Ishikawa (cell line): Measurements from ENCODE around the gene SEMA5A.

Experiments used
- CEBPB ChIP-seq: IDR thresholded peaks from 2 replicates; pipeline ENCODE4 v1.6.1; 2012
- CREB1 ChIP-seq: IDR thresholded peaks from 2 replicates; pipeline ENCODE4 v1.6.1; 2012; ENCODE audit warnings: low read depth
- EGR1 ChIP-seq: IDR thresholded peaks from 2 replicates; pipeline ENCODE4 v1.6.1; 2012
- EP300 ChIP-seq: IDR thresholded peaks from 2 replicates; pipeline ENCODE4 v1.6.1; 2012; ENCODE audit warnings: borderline replicate concordance
- FOXM1 ChIP-seq: IDR thresholded peaks from 2 replicates; pipeline ENCODE4 v1.6.1; 2012; ENCODE audit warnings: low read depth, borderline replicate concordance
- NFIC ChIP-seq: IDR thresholded peaks from 2 replicates; pipeline ENCODE4 v1.6.1; 2012
- RAD21 ChIP-seq: IDR thresholded peaks from 2 replicates; pipeline ENCODE4 v1.6.1; 2012; ENCODE audit warnings: low read depth
- TAF1 ChIP-seq: IDR thresholded peaks from 2 replicates; pipeline ENCODE4 v1.6.1; 2012; ENCODE audit warnings: low read depth, mild to moderate bottlenecking
- TCF12 ChIP-seq: IDR thresholded peaks from 2 replicates; pipeline ENCODE4 v1.6.1; 2012; ENCODE audit warnings: low read depth
- TEAD4 ChIP-seq: IDR thresholded peaks from 2 replicates; pipeline ENCODE4 v1.6.1; 2012
- YY1 ChIP-seq: IDR thresholded peaks from 2 replicates; pipeline ENCODE4 v1.6.1; 2012; ENCODE audit warnings: low read depth
- ZBTB7A ChIP-seq: IDR thresholded peaks from 2 replicates; pipeline ENCODE4 v1.6.1; 2012; ENCODE audit warnings: low read depth
- TF ChIP-seq, protein P1 (sequence below): IDR thresholded peaks from 2 replicates; pipeline ENCODE4 v1.6.1; 2012
- TF ChIP-seq, protein P2 (sequence below): IDR thresholded peaks from 2 replicates; pipeline ENCODE4 v1.6.1; 2012
- TF ChIP-seq, protein P3 (sequence below): IDR thresholded peaks from 2 replicates; pipeline ENCODE4 v1.6.1; 2012; ENCODE audit warnings: low read depth, mild to moderate bottlenecking

The SEMA5A gene

DNA sequence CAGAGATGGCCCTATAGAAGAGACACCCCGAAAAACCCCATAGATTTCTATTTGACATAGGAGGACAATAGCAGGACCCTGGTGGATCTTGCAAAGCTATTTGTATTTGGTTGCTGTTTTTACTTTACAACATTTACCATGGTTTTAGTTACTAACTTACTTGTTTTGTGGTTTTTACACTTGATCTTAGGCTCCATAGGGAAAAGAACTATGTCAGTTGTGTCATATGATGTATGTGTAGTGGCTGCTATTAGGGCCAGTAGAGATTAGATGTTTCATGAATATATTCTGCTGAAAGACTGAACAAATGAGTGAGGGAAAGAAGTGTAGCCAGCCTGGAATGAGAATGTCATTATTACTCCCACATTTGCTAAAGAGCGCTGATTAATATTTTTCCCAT, 388.1 kb downstream of the SEMA5A start:
- no peak for TF ChIP-seq NFIC
- no peak for TF ChIP-seq TAF1

DNA sequence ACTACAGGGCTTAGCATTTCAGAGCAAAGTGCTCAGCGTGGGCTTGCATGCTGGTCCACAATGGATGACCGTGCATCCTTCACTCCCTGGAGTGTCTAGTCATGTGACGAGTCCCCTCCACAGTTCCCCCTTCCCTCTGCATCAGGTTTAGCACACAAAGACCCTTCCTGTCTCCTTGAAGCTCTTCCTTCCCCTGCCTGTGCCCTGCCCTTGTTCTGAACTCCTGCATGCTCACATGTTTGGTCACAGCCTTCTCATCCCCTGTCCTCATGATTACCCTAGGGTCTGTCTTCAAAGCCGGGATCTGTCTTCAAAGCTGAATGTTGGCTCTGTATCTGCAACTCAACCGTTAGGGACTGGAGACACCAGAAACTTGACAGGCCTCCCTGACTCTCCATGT, 388.9 kb downstream of the SEMA5A start:
- TF ChIP-seq CEBPB: no peak
- no peak for TF ChIP-seq ZBTB7A
- TF ChIP-seq EGR1: no peak
- TF ChIP-seq, protein P1, sequence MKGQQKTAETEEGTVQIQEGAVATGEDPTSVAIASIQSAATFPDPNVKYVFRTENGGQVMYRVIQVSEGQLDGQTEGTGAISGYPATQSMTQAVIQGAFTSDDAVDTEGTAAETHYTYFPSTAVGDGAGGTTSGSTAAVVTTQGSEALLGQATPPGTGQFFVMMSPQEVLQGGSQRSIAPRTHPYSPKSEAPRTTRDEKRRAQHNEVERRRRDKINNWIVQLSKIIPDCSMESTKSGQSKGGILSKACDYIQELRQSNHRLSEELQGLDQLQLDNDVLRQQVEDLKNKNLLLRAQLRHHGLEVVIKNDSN: no peak
- no peak for TF ChIP-seq RAD21
- no peak for TF ChIP-seq TEAD4
- no peak for TF ChIP-seq NFIC
- TF ChIP-seq YY1: no peak
- TF ChIP-seq, protein P2, sequence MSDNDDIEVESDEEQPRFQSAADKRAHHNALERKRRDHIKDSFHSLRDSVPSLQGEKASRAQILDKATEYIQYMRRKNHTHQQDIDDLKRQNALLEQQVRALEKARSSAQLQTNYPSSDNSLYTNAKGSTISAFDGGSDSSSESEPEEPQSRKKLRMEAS: no peak
- TF ChIP-seq, protein P3, sequence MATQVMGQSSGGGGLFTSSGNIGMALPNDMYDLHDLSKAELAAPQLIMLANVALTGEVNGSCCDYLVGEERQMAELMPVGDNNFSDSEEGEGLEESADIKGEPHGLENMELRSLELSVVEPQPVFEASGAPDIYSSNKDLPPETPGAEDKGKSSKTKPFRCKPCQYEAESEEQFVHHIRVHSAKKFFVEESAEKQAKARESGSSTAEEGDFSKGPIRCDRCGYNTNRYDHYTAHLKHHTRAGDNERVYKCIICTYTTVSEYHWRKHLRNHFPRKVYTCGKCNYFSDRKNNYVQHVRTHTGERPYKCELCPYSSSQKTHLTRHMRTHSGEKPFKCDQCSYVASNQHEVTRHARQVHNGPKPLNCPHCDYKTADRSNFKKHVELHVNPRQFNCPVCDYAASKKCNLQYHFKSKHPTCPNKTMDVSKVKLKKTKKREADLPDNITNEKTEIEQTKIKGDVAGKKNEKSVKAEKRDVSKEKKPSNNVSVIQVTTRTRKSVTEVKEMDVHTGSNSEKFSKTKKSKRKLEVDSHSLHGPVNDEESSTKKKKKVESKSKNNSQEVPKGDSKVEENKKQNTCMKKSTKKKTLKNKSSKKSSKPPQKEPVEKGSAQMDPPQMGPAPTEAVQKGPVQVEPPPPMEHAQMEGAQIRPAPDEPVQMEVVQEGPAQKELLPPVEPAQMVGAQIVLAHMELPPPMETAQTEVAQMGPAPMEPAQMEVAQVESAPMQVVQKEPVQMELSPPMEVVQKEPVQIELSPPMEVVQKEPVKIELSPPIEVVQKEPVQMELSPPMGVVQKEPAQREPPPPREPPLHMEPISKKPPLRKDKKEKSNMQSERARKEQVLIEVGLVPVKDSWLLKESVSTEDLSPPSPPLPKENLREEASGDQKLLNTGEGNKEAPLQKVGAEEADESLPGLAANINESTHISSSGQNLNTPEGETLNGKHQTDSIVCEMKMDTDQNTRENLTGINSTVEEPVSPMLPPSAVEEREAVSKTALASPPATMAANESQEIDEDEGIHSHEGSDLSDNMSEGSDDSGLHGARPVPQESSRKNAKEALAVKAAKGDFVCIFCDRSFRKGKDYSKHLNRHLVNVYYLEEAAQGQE: no peak

DNA sequence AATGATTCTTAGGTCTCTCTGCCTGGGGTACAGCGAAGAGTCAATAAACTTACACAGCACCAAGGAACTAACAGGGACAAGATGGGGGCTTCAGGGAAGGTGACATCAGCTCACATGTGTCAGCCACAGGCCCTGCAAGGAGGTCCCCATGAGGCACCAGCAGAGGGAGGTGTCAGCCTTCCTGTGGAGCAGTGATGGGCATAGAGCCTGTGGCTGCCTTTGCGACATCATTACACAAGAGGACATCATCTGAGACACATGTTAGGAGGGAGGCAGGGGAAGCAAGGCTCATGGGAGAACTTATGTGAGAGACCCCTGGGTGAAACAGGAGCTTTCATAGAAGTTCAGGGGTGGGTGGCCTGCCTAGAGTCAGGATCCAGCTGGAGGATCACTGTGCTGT, 389.6 kb downstream of the SEMA5A start:
- no peak for TF ChIP-seq CREB1
- TF ChIP-seq TEAD4: no peak
- TF ChIP-seq FOXM1: no peak
- no peak for TF ChIP-seq CEBPB
- no peak for TF ChIP-seq NFIC
- TF ChIP-seq, protein P2: no peak
- no peak for TF ChIP-seq RAD21
- no peak for TF ChIP-seq ZBTB7A
- no peak for TF ChIP-seq YY1
- TF ChIP-seq, protein P3: no peak
- no peak for TF ChIP-seq EP300
- no peak for TF ChIP-seq TAF1
- TF ChIP-seq, protein P1: no peak
- TF ChIP-seq EGR1: no peak
- no peak for TF ChIP-seq TCF12

DNA sequence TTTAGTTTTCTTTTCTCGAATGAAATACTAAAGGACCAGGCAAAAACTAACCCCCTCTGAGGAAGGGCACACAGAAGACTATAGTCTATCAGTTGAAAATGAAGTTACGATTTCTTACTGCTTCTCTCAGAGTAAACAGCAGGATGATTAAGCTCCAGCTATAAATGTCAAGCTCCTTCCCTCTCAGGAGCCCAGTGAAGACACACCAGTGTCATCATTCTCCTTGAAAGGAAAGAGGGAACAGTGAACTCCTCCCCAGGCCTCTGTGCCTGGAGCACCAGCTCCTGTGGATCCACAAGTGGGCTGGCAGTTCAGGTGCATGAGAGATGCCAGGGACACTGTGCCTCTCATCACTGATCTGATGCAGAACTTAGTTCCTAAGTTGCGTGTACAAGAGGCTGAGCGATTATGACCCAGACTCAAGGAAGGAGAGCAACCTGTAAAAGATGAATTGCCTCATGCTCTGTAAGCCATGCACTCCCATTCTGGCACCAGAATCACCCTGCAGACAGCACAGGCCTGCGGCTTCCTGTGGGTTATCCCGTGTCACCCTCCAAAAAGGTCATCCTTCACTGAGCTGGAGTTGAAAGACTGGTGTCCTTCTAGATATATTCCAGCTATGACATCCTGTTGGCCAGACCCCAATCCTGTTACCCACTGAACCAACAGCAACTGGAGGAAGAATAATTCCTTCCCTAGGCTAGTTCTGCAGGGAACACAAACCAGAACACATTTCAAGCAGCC, 394.0 kb downstream of the SEMA5A start:
- no peak for TF ChIP-seq CREB1
- TF ChIP-seq ZBTB7A: no peak
- TF ChIP-seq TEAD4: no peak
- TF ChIP-seq, protein P3: no peak
- no peak for TF ChIP-seq CEBPB
- no peak for TF ChIP-seq FOXM1
- TF ChIP-seq NFIC: no peak
- TF ChIP-seq TCF12: no peak
- TF ChIP-seq, protein P1: no peak
- TF ChIP-seq EP300: no peak
- TF ChIP-seq YY1: no peak
- TF ChIP-seq RAD21: no peak
- TF ChIP-seq, protein P2: no peak
